Measurements from ENCODE around the gene ALOX5.

DNA sequence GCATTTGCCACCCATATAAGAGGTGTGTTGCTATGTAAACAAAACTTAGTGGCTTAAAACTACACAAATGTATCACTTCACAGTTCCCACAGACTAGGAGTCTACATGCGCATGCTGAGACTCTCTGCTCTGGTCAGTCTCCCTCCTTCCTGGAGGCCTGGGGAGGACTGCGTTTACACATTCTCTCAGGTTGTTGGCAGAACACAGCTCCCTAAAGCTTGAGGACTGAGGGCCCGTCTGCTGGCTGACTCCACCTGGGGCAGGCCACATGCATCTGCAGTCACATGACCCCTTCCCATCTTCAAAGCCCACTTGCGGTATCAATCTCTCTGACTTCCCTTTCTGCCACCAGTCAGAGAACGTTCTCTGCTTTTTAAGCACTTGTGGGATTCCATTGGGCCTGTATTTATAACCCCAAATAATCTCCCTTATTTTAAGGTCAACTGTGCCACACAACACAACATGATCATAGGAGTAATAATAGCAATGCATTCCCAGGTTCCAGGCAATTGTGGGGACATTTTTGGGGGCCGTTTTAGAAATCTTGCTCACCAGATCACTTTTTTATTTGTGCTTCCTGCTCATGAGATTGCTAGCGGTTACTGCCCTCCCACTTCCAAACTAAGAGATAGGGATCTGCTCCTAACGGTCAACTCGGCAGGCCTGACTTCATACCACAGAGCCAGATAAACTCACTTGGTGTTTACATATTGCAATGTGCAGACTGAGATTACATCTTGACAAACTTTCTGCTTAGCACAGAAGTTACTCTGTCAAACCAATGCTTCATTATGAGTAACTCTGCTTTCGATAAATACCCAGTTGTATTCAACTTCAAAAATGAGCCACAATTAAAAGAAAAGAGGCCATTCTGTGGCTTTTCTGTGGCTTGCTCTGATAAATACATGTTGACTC lies 96.3 kb downstream of the ALOX5 start:
- TF ChIP-seq YY1 (IDR thresholded peaks at IDR 0.05), result peak; percentile 76
- TF ChIP-seq, protein P1, sequence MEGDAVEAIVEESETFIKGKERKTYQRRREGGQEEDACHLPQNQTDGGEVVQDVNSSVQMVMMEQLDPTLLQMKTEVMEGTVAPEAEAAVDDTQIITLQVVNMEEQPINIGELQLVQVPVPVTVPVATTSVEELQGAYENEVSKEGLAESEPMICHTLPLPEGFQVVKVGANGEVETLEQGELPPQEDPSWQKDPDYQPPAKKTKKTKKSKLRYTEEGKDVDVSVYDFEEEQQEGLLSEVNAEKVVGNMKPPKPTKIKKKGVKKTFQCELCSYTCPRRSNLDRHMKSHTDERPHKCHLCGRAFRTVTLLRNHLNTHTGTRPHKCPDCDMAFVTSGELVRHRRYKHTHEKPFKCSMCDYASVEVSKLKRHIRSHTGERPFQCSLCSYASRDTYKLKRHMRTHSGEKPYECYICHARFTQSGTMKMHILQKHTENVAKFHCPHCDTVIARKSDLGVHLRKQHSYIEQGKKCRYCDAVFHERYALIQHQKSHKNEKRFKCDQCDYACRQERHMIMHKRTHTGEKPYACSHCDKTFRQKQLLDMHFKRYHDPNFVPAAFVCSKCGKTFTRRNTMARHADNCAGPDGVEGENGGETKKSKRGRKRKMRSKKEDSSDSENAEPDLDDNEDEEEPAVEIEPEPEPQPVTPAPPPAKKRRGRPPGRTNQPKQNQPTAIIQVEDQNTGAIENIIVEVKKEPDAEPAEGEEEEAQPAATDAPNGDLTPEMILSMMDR (IDR thresholded peaks at IDR 0.05; ENCODE audit: low read depth, low read length, missing input control), result no peak
- peak; percentile 58 to 67 for TF ChIP-seq RAD21 (IDR thresholded peaks at IDR 0.05)
- TF ChIP-seq TAF1 (conservative IDR thresholded peaks at IDR 0.05), result peak; percentile 69
- TF ChIP-seq, protein P2, sequence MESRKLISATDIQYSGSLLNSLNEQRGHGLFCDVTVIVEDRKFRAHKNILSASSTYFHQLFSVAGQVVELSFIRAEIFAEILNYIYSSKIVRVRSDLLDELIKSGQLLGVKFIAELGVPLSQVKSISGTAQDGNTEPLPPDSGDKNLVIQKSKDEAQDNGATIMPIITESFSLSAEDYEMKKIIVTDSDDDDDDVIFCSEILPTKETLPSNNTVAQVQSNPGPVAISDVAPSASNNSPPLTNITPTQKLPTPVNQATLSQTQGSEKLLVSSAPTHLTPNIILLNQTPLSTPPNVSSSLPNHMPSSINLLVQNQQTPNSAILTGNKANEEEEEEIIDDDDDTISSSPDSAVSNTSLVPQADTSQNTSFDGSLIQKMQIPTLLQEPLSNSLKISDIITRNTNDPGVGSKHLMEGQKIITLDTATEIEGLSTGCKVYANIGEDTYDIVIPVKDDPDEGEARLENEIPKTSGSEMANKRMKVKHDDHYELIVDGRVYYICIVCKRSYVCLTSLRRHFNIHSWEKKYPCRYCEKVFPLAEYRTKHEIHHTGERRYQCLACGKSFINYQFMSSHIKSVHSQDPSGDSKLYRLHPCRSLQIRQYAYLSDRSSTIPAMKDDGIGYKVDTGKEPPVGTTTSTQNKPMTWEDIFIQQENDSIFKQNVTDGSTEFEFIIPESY (IDR thresholded peaks at IDR 0.05), result peak; percentile 60
- TF ChIP-seq, protein P3, sequence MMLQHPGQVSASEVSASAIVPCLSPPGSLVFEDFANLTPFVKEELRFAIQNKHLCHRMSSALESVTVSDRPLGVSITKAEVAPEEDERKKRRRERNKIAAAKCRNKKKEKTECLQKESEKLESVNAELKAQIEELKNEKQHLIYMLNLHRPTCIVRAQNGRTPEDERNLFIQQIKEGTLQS (IDR thresholded peaks at IDR 0.05), result no peak
- TF ChIP-seq, protein P4, sequence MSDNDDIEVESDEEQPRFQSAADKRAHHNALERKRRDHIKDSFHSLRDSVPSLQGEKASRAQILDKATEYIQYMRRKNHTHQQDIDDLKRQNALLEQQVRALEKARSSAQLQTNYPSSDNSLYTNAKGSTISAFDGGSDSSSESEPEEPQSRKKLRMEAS (IDR thresholded peaks at IDR 0.05), result peak; percentile 67
- peak; percentile 76 to 84 for TF ChIP-seq JUND (IDR thresholded peaks at IDR 0.05)
- TF ChIP-seq, protein P5, sequence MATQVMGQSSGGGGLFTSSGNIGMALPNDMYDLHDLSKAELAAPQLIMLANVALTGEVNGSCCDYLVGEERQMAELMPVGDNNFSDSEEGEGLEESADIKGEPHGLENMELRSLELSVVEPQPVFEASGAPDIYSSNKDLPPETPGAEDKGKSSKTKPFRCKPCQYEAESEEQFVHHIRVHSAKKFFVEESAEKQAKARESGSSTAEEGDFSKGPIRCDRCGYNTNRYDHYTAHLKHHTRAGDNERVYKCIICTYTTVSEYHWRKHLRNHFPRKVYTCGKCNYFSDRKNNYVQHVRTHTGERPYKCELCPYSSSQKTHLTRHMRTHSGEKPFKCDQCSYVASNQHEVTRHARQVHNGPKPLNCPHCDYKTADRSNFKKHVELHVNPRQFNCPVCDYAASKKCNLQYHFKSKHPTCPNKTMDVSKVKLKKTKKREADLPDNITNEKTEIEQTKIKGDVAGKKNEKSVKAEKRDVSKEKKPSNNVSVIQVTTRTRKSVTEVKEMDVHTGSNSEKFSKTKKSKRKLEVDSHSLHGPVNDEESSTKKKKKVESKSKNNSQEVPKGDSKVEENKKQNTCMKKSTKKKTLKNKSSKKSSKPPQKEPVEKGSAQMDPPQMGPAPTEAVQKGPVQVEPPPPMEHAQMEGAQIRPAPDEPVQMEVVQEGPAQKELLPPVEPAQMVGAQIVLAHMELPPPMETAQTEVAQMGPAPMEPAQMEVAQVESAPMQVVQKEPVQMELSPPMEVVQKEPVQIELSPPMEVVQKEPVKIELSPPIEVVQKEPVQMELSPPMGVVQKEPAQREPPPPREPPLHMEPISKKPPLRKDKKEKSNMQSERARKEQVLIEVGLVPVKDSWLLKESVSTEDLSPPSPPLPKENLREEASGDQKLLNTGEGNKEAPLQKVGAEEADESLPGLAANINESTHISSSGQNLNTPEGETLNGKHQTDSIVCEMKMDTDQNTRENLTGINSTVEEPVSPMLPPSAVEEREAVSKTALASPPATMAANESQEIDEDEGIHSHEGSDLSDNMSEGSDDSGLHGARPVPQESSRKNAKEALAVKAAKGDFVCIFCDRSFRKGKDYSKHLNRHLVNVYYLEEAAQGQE (IDR thresholded peaks at IDR 0.05), result peak; percentile 62
- peak; percentile 89 for TF ChIP-seq SP1 (IDR thresholded peaks at IDR 0.05)
- peak in 1 of 2 donors; percentile 43 for TF ChIP-seq GABPA (IDR thresholded peaks at IDR 0.05 in 1 of 2, conservative IDR thresholded peaks at IDR 0.05 in 1 of 2)
- TF ChIP-seq FOXA1 (IDR thresholded peaks at IDR 0.05), result peak; percentile 93
- peak in 1 of 2 donors; percentile 33 for TF ChIP-seq EGR1 (IDR thresholded peaks at IDR 0.05; ENCODE audit: low read depth in 2 of 2)
